NCI-H2081 (cell line): Measurements from ENCODE around the gene OPRD1.
A peak's percentile ranks its signal among the peaks of the same experiment; 100 is the strongest.
"Not testable (repeated sequence)": the region's sequence is repeated elsewhere in the genome, so short reads cannot be mapped to it uniquely, and the experiment has no call there.

ENCODE experiments used
- DNase-seq, 2 experiments: peaks; one replicate each; lab custom pipeline; 2025; lab: John Stamatoyannopoulos, UW

The OPRD1 gene

GRCh38 chr1:28801461-28801860, 10.5 kb upstream of the OPRD1 start:
- no peak for DNase-seq

- DNase-seq: no peak
These were observed 8.9 kb upstream of the OPRD1 start for GRCh38 chr1:28803051-28803450.

- no peak for DNase-seq
These were observed 8.3 kb upstream of the OPRD1 start for GRCh38 chr1:28803662-28804061.

- no peak for DNase-seq
These were observed 7.9 kb upstream of the OPRD1 start for GRCh38 chr1:28804071-28804470.

GRCh38 chr1:28807046-28807445, 4.9 kb upstream of the OPRD1 start:
- no peak for DNase-seq

GRCh38 chr1:28807986-28808385, 4.0 kb upstream of the OPRD1 start:
- no peak for DNase-seq

- no peak for DNase-seq
These were observed 603 bp upstream of the OPRD1 start for GRCh38 chr1:28811369-28811765.

- peak; percentile 41 to 68 for DNase-seq
These were observed 899 bp downstream of the OPRD1 start for GRCh38 chr1:28812669-28813468.

GRCh38 chr1:28813931-28814465, 2.0 kb downstream of the OPRD1 start:
- DNase-seq: no peak

GRCh38 chr1:28815533-28816185, 3.7 kb downstream of the OPRD1 start:
- no peak for DNase-seq

GRCh38 chr1:28817133-28817532, 5.2 kb downstream of the OPRD1 start:
- no peak for DNase-seq

- no peak for DNase-seq
These were observed 7.0 kb downstream of the OPRD1 start for GRCh38 chr1:28819020-28819419.

GRCh38 chr1:28822799-28823198, 10.8 kb downstream of the OPRD1 start:
- no peak for DNase-seq

GRCh38 chr1:28824061-28824460, 12.1 kb downstream of the OPRD1 start:
- not testable (repeated sequence) for DNase-seq

- not testable (repeated sequence) for DNase-seq
These were observed 16.4 kb downstream of the OPRD1 start for GRCh38 chr1:28828227-28828858.

GRCh38 chr1:28830814-28831213, 18.8 kb downstream of the OPRD1 start:
- DNase-seq: peak; percentile 32 to 63

GRCh38 chr1:28832966-28833365, 21.0 kb downstream of the OPRD1 start:
- DNase-seq: no peak

GRCh38 chr1:28833381-28833780, 21.4 kb downstream of the OPRD1 start:
- no peak for DNase-seq

- DNase-seq: peak; percentile 86 to 94
These were observed 23.3 kb downstream of the OPRD1 start for GRCh38 chr1:28835237-28835650.

- DNase-seq: no peak
These were observed 24.5 kb downstream of the OPRD1 start for GRCh38 chr1:28836421-28836956.

GRCh38 chr1:28840928-28841544, 29.1 kb downstream of the OPRD1 start:
- DNase-seq: no peak
